ENCODE results near the gene TMOD1. TPM values are rescaled to one million over a fixed set of nuclear protein-coding genes. Genes with fewer than 3 reads are reported as not detected.
A peak's percentile ranks its signal among the peaks of the same experiment; 100 is the strongest.

The TMOD1 gene
- total and polyA plus RNA-seq, 11 donors, result 96.4 to 201 (median 158) TPM

DNA sequence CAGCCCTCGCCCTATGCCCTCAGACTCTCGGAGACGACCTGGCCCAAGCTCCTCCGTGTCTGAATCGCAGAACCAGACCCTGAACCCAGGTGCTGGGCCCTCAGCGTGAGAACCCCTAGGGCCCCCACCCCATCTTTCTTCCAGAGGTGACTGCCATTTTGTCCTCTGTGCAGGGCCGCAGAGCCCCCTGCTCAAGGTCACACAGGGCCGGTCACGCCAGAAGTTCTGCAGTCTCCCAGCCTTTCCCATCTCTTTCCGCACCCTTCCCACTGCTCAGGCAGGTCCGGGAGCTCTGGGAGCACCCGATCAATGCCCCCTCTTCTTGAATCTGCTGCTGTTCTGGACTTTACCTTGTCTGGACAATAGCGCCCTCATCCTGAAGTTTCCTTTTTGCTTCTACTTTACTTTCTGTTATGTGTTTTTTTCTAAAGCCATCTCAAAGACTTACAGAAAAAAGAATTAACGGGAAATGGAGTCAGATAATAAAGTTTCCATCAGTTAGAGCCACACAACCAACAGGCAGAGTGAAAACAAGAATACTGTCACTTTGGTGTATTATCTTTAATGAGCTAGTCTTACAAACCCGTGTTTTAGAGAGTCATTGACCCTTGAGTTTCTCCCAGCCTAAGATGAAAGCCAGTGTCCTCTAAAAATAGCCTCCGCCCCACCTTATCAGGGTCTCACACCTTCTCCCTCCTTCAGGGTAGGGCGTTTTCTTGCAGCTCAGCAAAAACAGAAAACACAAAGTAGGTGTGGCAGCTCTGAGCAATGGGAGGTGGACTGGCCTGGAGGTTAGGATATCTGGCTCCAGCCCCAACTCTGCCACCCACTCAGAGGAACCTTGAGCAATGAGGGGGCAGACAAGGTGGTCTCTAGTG, 1.8 kb downstream of the TMOD1 start:
- peaks cover 0 to 63% (median 27%) of the 10 kb centered on the region in 12 donors for H3K4me1 ChIP-seq
- DNase-seq, result no peak
- H3K27ac ChIP-seq, result peak overlapping the region; percentile 81 to 98 (median 93)
- 22 to 37% (median 33%) methylated on average over 17 of the region's 17 CpGs for WGBS, 4 donors
- TF ChIP-seq POLR2A (IDR thresholded peaks at IDR 0.05), result no peak
- TF ChIP-seq, protein P1, sequence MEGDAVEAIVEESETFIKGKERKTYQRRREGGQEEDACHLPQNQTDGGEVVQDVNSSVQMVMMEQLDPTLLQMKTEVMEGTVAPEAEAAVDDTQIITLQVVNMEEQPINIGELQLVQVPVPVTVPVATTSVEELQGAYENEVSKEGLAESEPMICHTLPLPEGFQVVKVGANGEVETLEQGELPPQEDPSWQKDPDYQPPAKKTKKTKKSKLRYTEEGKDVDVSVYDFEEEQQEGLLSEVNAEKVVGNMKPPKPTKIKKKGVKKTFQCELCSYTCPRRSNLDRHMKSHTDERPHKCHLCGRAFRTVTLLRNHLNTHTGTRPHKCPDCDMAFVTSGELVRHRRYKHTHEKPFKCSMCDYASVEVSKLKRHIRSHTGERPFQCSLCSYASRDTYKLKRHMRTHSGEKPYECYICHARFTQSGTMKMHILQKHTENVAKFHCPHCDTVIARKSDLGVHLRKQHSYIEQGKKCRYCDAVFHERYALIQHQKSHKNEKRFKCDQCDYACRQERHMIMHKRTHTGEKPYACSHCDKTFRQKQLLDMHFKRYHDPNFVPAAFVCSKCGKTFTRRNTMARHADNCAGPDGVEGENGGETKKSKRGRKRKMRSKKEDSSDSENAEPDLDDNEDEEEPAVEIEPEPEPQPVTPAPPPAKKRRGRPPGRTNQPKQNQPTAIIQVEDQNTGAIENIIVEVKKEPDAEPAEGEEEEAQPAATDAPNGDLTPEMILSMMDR (IDR thresholded peaks at IDR 0.05), result peak in 2 of 12 donors; percentile 27 to 28
- H3K27me3 ChIP-seq, result peaks cover 0 to 43% (median 0%) of the 10 kb centered on the region in 9 donors
- peak; percentile 5 to 29 (median 19) for ATAC-seq
- intact Hi-C loops (cut with DNase I), result loop anchor here in 9 of 10 donors (5.0 to 10.0 kb wide), 6 partner anchors 34 to 94 kb away; no protein-coding TSS in a partner anchor
- H3K36me3 ChIP-seq, result no peaks in the 10 kb centered on the region
- H3K9me3 ChIP-seq, result no peaks in the 10 kb centered on the region
- H3K4me3 ChIP-seq, result peak overlapping the region; percentile 62 to 96 (median 88)

GRCh38 chr9:97503862-97504210, 2.4 kb downstream of the TMOD1 start:
- peak in 1 of 5 donors; percentile 14 for DNase-seq
- no peaks in the 10 kb centered on the region for H3K9me3 ChIP-seq
- H3K4me1 ChIP-seq, result peaks cover 0 to 69% (median 27%) of the 10 kb centered on the region in 12 donors
- H3K36me3 ChIP-seq, result no peaks in the 10 kb centered on the region
- ATAC-seq, result no peak
- peaks cover 0 to 43% (median 0%) of the 10 kb centered on the region in 9 donors for H3K27me3 ChIP-seq
- 42 to 59% (median 52%) methylated on average over 1 of the region's 1 CpG for WGBS, 4 donors
- TF ChIP-seq, protein P1 (IDR thresholded peaks at IDR 0.05), result no peak
- no peak for TF ChIP-seq POLR2A (IDR thresholded peaks at IDR 0.05)
- peak overlapping the region in 11 of 12 donors; percentile 81 to 98 (median 93) for H3K27ac ChIP-seq
- H3K4me3 ChIP-seq, result peak overlapping the region in 5 of 12 donors; percentile 63 to 96 (median 83)
- intact Hi-C loops (cut with DNase I), result loop anchor here in 9 of 10 donors (2.0 to 10.0 kb wide), 7 partner anchors 33 to 95 kb away; no protein-coding TSS in a partner anchor

GRCh38 chr9:97504381-97505216, 3.1 kb downstream of the TMOD1 start:
- Histone ChIP-seq H3K27ac (peak overlapping the region in 11 of 12 donors; percentile 81 to 98 (median 93)), H3K4me3 (peak overlapping the region in 3 of 12 donors; percentile 2 to 11 (median 2)), H3K36me3 (no peaks in the 10 kb centered on the region), H3K4me1 (peaks cover 0 to 76% (median 29%) of the 10 kb centered on the region in 12 donors), H3K9me3 (no peaks in the 10 kb centered on the region), H3K27me3 (peaks cover 0 to 43% (median 0%) of the 10 kb centered on the region in 9 donors)
- peak in 1 of 4 donors; percentile 2 for ATAC-seq
- 22 to 35% (median 31%) methylated on average over 8 of the region's 8 CpGs for WGBS, 4 donors
- peak in 1 of 5 donors; percentile 9 for DNase-seq
- TF ChIP-seq POLR2A (IDR thresholded peaks at IDR 0.05), result no peak
- TF ChIP-seq, protein P1 (IDR thresholded peaks at IDR 0.05), result no peak
- intact Hi-C loops (cut with DNase I), result loop anchor here in 9 of 10 donors (2.0 to 10.0 kb wide), 7 partner anchors 33 to 94 kb away; no protein-coding TSS in a partner anchor
